NCI-H2107 treated with DMSO at 0.1 percent for 48 hours (cell line): ENCODE data around the gene SMIM36.
"Not testable (repeated sequence)": the region's sequence is repeated elsewhere in the genome, so short reads cannot be mapped to it uniquely, and the experiment has no call there.

Source experiments
- DNase-seq: peaks from one replicate; lab custom pipeline; 2025; ENCODE audit not compliant: unreplicated experiment; lab: John Stamatoyannopoulos, UW

Gene SMIM36

DNA sequence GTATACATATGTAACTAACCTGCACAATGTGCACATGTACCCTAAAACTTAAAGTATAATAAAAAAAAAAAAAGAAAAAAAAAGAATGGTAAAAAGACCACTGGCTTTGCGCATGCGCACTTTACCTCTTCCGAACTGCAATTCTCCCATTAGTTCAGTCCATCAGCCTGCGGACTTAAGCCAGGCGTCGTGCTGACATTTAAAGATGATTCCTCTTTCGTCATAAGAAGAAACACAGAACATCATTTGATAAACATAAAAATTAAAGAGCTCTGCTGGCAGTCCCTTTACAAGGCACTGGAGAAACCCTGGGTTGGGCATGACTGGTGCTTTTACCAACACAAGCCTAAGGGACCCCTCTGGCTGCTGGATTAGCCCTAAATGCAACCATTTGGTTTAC, 3.6 kb downstream of the SMIM36 start:
- not testable (repeated sequence) for DNase-seq

DNA sequence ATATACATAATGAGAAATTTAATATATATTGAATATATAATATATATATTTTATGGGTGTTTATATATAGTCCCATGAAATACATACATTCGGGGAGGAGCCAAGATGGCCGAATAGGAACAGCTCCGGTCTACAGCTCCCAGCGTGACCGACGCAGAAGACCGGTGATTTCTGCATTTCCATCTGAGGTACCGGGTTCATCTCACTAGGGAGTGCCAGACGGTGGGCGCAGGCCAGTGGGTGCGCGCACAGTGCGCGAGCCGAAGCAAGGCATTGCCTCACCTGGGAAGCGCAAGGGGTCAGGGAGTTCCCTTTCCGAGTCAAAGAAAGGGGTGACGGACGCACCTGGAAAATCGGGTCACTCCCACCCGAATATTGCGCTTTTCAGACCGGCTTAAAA, 9.6 kb downstream of the SMIM36 start:
- DNase-seq = not testable (repeated sequence)

DNA sequence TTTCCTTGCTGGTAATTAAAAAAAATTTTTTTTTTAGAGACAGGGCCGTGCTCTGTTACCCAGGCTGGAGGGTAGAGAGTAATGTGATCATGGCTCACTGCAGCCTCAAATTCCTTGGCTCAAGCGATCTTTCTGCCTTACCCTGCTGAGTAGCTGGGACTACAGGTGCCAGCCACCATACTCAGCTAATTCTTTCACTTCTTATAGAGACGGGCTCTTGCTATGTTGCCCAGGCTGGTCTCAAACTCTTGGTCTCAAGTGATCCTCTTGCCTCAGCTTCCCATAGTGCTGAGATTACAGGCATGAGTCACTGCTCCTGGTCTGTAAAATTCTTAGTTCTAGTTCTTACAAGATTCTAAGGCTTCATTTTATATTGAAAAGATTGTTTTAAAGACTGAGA, 11.1 kb downstream of the SMIM36 start:
- no peak for DNase-seq

DNA sequence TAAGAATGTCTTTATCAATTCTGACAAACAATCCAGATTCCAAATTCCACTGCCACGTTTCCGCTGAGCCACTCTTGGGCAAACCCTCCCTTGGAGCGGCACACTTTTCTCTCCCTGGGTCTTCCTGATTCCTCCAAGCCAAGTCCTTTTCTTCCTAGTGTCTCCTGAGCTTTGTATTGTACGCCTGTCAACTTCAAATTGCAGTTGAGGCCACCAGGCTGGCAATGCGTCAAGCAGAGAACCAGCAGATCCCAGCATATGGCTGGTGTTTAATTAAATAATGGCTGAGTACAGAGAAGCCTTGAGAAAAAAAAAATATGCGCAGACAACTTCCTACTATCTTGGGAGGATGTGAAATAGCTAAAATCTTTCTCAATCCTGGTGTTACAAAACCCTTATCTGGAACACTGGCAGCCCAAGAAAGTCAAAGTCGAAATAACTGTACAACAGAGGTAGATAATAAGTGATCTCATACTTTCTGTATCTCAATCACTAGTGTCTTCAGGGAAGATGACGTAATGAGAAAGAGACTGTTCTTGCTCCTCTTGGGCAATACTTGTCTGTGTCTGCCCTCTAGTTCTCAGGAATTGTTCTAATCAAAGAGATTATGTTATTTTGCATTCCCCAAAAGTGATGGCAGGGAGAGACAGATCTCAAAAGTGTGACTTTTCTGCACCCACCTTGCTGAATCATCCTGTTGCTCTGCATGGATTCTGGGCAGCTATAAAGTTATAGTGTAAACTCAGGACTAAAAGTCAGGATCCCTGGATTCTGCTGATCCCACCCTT, 15.0 kb downstream of the SMIM36 start:
- DNase-seq = no peak

DNA sequence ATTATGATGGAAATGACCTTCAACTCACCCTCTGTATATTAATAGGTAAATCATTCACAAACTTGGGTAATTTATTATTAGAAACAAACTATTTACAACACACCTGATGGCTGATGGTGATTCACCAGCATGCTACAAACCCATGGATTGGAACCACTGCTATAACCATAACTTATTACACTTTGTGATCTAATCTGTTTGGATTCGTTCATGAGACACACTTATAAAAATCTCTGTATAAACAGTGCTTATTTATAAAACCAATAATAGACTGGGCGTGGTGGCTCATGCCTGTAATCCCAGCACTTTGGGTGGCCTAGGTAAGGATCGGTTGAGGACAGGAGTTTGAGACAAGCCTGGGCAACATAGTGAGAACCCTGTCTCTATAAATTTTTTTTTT, 16.0 kb downstream of the SMIM36 start:
- no peak for DNase-seq

DNA sequence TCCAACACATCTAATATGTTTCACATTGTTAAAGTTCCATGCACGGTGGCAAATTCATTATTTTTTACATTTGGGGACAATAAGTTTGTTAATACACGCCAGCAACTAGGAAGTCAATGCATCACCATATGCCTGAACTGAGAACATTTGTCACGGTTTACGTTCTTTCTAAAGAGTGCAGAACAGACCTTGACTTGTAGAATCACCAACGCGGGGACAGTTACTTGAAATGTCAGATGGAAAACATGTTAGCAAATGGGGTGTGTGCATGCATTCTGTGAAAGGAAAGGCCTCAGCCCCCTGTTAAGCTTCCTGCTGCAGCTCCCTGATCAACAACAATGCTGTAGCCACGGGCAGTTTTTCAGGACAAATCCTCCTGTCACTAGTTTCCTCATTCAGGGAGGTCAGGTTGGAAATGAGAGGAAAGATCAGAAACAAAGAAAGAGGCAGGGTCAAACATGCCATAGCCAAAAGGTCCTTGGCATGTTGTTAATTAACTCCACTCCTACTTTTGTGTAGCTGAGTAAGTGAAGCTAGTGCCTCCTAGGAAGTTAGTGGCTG, 18.4 kb downstream of the SMIM36 start:
- DNase-seq = no peak

DNA sequence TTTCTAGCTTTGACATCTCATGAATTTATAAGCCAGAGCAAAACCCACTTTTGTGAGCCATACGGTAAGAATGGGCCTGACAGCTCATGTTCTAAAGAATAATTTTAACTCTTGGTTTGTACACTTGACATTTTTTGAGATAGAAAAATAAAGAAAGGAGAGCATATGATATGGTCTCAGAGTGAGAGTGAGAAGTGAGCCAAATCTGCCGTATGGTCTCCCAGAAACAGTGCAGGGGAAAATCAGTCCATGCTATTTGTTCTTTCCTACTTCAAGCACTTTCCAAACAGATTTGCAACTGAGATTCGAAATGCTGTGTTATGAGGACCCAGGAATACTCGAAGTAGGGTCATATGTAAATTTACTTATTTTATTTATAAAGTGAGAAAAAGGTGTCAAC, 20.9 kb downstream of the SMIM36 start:
- no peak for DNase-seq

DNA sequence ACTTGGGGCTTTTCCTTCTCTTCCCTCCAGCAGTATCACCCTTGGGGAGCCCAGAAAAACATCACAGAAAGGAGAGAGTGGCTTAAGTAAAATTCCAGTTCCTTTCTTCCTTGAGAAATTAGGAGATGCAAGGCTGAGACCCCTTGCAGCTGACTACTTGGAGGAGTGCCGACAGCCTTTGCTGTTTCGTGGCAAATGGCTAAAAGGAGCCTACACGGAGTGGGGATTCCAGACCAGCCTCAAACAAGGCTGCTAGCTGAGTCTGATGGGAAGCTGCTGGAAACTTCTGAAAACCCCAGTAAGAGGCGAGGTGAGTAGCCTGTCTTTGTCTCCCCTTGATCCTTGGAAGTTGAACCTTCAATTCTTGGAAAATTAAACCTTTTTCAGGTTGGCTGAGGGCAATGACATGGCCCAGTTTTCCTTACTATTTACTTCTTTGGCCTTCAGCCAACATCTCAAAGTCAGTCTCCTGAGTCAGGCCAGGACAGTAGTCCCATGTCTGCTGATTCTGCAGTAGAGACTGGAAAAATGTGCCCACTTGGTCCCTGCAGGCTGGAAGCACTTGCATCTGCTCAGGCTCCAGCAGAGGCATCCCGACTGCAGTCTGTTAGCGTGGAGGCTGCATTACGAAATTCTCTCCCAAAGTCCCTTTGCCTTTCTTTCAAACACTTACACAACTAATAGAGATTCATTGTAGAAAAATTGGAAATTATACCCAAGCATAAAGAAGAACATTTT, 23.4 kb downstream of the SMIM36 start:
- no peak for DNase-seq

DNA sequence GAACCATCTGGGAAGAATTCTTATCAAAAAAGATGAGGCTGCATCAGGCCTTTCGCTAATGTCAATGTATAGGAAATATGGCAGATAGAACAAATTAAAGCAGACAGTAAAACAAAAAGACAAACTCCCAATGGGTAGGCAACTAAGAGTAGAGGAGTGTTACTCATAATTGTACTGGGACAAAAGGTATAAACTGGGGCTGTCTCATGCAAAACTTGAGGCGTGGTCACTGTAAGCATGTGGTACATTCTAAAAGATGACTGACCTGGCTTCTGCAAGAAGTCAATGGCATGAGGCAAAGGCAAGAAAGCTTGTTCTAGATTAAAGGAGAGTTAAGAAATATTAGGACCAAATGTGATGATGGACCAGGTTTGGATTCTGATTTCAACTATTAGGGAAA, 26.7 kb downstream of the SMIM36 start:
- DNase-seq = no peak

DNA sequence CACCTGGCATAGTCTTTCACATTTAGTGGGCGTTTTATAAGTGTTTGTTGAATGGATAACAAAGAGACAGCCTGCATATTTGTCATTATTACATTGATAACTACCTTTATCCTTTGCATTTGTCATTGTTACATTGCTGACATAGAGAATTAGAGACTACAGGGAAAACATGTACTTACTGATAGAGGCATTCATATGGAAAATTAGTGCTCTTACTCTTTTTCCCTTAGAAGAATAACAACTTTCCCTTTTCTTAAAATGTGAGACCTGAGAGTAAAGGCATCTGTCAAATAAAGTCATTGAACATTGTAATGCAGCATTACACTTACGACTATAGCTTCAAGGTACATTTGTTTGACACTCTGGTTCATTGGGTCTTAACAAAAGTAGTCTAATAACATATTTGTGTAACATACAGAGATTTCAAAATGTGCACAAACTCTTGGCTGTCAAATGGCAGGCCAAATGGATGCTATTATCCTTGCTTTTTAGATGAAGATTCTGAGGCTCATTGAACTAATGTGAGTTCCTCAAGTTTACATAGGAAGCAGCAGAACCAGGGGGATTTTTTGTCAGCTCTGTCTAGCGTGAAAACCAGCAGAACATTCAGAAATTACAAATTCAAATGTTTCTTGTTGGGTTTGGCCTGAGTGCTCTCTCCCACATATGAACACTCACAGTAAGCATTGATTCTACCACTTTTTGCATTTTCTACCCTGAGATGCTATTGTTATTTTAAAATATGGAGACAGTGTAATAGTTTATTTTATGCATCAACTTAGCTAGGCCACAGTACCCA, 28.5 kb downstream of the SMIM36 start:
- no peak for DNase-seq

DNA sequence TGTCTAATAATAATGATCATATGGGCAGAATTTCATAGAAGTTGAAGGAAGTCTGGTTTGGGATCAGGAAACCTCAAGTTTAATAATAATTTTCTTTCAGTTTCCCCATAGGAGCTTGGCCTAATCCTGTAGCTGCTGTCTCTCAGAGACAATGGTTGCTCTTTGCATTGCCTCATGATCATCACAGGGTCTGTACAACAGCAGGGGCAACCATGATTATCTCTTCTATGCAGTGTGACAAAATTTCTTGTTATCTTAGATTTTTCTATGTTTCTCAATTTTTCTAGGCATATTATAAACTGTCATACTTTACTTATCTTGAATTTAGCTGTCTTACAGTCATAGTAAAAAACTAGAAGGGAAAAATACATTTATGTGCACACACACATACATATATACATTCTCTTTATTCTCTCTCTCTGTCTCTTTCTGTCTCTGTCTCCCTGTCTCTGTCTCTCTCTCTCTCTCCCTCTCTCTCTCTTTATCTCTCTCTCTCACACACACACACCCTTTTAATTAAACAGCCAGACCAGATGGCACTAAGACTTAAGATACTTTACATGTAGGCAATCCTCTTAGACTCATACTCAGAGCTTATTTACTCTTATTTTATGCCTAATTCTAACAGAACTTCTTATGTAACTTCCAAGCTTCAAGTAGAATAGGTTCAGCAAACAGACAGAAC, 30.5 kb downstream of the SMIM36 start:
- DNase-seq = no peak

DNA sequence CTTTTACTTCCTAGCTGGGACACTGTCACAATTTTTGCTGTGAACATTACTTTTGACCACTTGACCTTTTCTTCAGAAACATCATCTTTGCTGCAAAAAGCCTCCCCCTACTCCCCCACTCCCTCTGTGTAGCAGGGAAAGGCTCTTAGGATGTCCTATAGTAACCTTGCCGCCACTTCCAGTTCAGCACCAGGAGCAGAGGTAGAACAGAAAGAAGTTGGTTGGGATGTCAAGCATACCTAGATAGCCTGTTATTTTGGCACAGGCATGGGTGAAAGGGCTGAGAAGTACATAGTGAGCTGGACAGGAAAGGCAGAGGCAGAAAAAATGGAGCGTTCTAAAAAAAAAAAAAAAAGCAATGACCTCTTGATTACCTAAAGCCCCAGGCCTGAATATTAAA, 31.3 kb downstream of the SMIM36 start:
- DNase-seq = no peak

DNA sequence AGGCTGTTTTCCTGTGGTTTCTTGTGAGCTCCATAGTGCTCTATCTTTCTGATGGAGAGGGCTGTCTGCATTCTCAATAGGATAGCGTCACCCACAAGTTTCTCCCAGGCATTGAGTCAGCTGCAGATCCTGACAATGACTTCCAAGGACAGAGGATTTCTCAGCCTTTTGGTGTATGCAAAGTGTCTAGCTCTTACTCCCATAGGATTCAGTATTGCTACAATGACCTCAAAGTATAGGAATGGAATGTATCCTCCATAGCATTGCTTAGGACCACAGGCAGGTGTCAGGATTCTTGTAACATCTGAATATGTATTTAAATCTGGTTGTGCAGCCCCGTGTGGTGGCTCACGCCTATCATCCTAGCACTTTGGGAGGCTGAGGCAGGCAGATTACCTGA, 32.3 kb downstream of the SMIM36 start:
- no peak for DNase-seq

DNA sequence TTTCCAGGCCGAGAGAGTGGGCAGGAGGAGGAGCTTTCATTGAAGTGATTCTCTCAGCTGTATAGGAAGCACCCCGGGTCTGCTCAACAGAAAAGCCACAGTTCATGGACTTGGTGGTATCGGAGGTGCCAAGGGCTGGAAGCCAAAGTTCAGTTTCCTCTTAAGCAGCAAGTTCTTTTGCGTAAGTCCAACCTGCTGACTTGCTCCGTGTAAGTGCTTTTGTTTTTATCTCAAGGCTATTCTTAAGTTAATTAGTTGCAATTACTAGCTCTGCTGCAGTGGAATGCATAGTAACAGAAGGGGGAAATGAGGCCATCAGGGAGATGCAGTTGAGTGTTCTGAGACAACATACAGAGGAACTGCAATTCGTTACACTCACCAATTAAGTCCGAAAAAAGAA, 44.6 kb downstream of the SMIM36 start:
- no peak for DNase-seq

DNA sequence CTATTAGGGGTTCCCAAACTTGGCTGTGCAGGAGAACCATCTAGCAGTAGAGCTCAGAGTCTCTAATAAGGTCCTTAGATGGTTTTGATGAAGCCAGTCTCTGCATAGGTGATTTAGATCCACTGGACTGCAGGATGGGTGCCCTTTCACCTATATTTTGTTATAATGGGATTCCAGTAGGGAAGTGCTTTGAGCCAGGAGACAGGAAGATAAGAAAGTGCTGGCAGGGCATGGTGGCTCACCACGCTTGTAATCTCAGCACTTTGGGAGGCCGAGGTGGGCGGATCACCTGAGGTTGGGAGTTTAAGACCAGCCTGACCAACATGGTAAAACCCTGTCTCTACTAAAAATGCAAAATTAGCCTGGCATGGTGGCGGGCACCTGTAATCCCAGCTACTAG, 45.5 kb downstream of the SMIM36 start:
- not testable (repeated sequence) for DNase-seq

DNA sequence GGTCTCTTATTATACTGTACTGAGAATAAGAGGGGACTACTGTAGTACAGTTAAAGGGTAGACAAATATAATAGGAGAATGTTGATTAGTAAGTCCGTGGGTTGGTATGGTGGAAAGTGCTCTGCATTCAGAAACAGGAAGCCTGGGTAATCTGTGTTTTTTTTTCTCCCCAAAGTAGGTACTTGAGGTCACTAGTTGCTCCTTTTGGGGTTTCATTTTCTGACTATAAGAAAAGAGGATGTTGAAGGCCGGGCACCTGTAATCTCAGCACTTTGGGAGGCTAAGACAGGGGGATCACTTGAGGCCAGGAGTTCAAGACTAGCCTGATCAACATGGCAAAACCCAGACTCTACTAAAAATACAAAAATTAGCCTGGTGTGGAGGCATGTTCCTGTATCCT, 47.7 kb downstream of the SMIM36 start:
- no peak for DNase-seq

DNA sequence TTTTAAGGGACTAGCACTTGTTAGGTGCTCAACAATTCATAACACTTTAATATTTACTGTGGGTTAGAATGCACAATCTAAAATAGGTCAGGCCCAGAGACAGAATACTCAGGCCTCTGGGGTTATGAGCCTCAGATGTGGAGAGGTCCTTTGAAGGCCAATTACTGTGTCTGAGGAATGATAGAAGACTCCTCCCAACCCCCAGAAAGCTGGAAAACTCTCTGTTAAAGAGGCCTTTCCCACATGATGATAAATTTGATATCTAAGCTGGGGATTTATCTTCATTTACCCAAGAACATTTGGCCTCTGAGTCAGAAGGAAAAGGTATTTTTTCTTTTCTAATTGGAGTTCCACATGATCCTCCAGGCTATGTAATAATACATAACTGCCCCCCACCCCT, 48.5 kb downstream of the SMIM36 start:
- DNase-seq = no peak

DNA sequence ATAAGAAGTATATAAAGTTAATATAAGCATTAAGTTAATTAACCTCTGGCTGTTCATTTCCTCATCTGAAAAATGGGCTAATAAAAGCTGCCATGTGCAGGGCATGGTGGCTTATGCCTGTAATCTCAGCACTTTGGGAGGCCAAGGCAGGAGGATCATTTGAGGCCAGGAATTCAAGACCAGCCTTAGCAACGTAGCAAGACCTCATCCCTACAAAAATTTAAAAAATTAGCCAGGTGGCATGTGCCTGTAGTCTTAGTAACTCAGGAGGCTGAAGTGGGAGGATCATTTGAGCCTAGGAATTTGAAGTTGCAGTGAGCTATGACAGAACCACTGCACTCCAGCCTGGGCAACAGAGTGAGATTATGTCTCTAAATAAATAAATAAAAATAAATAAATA, 49.0 kb downstream of the SMIM36 start:
- no peak for DNase-seq

DNA sequence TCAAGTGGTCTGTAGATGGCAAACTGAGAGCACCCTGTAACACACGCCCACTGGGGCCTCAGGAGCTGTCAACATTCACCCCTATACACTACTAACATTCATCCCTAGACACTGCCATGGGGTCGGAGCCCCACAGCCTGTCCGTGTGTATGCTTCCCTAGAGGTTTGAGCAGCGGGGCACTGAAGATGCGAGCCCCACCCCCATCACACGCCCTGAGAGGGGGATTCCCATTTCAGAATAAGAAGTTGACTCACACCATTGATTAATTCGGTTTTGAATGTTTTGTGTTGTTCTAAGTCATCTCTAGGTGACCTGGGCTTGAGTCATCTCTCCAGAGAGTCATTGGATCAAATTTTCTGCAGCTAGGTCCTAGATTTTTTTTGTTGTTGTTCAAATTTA, 52.3 kb downstream of the SMIM36 start:
- no peak for DNase-seq

DNA sequence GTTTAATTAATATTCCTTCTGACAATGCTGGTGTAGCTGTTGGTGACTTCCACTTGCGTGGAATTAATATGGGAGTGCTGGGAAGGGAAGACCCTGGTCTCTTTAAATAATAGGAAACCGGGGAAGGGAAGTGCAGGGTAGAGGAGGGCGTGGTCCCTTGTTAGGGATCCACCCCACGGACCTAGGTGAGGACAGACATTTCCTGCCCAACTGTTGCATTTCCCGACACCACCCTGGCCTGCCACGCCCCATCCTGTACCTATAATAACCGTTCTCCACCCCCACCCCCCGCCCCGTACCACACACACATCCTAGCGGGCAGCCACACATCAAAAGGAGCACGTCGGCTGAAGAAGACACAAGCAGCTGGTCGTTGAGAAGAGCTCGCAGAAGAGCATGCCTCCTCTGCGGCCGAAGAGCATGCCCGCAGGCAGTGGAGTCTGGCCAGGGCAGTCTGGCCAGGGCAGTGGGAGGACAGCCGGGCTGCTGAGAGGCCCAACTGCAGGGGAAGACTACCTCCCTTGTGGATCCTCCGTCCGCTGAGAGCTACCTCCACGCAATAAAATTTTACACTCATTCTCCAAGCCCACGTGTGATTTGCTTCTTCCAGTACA, 52.9 kb downstream of the SMIM36 start:
- no peak for DNase-seq
